ENCODE measurements around the gene TNRC6B.
"Not testable (repeated sequence)": the region's sequence is repeated elsewhere in the genome, so short reads cannot be mapped to it uniquely, and the experiment has no call there.

The TNRC6B gene

GRCh38 chr22:40300316-40300715, 122.6 kb downstream of the TNRC6B start:
- no peak for DNase-seq

- DNase-seq = no peak
Measured at GRCh38 chr22:40300884-40301672, 123.4 kb downstream of the TNRC6B start.

- no peak for DNase-seq
Measured at GRCh38 chr22:40302149-40302548, 124.4 kb downstream of the TNRC6B start.

GRCh38 chr22:40305625-40306024, 127.9 kb downstream of the TNRC6B start:
- DNase-seq = no peak

- DNase-seq = no peak
Measured at GRCh38 chr22:40308999-40309573, 131.4 kb downstream of the TNRC6B start.

- DNase-seq = no peak
Measured at GRCh38 chr22:40309631-40310030, 131.9 kb downstream of the TNRC6B start.

GRCh38 chr22:40310081-40310767, 132.5 kb downstream of the TNRC6B start:
- no peak for DNase-seq

- no peak for DNase-seq
Measured at GRCh38 chr22:40310768-40311120, 133.0 kb downstream of the TNRC6B start.

- not testable (repeated sequence) for DNase-seq
Measured at GRCh38 chr22:40311646-40312045, 133.9 kb downstream of the TNRC6B start.

- no peak for DNase-seq
Measured at GRCh38 chr22:40312050-40312449, 134.3 kb downstream of the TNRC6B start.

- DNase-seq = no peak
Measured at GRCh38 chr22:40313007-40313406, 135.3 kb downstream of the TNRC6B start.

- DNase-seq = no peak
Measured at GRCh38 chr22:40314041-40314440, 136.3 kb downstream of the TNRC6B start.

GRCh38 chr22:40320687-40321086, 143.0 kb downstream of the TNRC6B start:
- DNase-seq = no peak

GRCh38 chr22:40322021-40322420, 144.3 kb downstream of the TNRC6B start:
- DNase-seq = no peak

- no peak for DNase-seq
Measured at GRCh38 chr22:40322818-40323447, 145.2 kb downstream of the TNRC6B start.

- no peak for DNase-seq
Measured at GRCh38 chr22:40323681-40324171, 146.0 kb downstream of the TNRC6B start.

- DNase-seq = no peak
Measured at GRCh38 chr22:40324468-40325305, 147.0 kb downstream of the TNRC6B start.

GRCh38 chr22:40325315-40325714, 147.6 kb downstream of the TNRC6B start:
- DNase-seq = no peak

GRCh38 chr22:40326905-40327735, 149.4 kb downstream of the TNRC6B start:
- DNase-seq = peak; percentile 39

GRCh38 chr22:40328546-40329456, 151.1 kb downstream of the TNRC6B start:
- DNase-seq = no peak
